ENCODE measurements around the gene PDLIM7.
A peak's percentile ranks its signal among the peaks of the same experiment; 100 is the strongest.

The PDLIM7 gene

DNA sequence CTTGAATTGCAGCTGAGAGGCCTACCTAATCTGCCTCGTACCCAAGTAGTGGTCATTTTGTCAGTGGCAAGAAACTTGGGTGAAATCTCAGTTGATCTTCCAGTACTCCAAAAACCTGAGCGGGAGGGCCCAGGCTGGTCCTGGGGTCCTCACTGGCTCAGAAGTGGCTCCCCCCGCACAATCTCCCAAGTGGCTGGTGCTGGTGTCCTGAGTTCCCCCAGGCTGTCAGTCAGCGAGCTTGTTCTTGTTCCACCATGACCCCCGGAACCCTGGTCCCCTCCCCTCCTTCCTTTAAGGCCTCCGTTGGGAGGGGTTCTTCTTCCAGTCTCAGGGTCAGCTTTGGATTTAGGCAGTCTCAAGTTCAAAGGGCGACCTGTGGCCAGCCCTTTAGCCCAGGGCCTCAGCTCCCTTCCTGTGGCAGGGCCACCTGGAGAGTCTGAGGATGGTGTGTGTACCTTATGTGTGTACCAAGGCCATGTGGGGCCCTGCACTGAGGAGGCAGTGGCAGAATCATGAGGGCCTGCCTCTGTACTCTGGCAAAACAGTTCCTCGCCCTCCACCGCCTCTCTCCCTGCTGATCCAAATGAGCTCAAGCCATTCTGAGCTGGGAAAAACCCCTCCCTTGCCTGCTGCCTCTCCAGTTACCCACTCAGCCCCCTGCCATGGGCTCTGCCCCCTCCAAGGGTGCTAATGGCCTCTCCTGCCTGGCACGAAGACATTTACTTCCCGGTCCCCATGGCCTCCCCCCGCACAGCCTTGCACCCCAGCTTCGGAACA, 19.5 kb downstream of the PDLIM7 start:
- ChIA-PET POLR2A (interaction anchor here (0.8 to 15.8 kb wide), 7 partner anchors 14 to 88 kb away, joined by 3 to 401 read pairs (median 3); partner anchors contain the start of gene PDLIM7), CTCF (interaction anchor here (1.1 to 16.8 kb wide), 3 partner anchors 18 to 74 kb away, joined by 4 to 261 read pairs (median 168); partner anchors contain the start of gene PDLIM7)
- no peak for DNase-seq (ENCODE audit: low read depth, low spot score)
- H3K4me3 ChIP-seq (ENCODE audit: low read depth, low read length), result no peak overlapping the region
- TF ChIP-seq, protein P1, sequence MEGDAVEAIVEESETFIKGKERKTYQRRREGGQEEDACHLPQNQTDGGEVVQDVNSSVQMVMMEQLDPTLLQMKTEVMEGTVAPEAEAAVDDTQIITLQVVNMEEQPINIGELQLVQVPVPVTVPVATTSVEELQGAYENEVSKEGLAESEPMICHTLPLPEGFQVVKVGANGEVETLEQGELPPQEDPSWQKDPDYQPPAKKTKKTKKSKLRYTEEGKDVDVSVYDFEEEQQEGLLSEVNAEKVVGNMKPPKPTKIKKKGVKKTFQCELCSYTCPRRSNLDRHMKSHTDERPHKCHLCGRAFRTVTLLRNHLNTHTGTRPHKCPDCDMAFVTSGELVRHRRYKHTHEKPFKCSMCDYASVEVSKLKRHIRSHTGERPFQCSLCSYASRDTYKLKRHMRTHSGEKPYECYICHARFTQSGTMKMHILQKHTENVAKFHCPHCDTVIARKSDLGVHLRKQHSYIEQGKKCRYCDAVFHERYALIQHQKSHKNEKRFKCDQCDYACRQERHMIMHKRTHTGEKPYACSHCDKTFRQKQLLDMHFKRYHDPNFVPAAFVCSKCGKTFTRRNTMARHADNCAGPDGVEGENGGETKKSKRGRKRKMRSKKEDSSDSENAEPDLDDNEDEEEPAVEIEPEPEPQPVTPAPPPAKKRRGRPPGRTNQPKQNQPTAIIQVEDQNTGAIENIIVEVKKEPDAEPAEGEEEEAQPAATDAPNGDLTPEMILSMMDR (IDR thresholded peaks at IDR 0.05; ENCODE audit: insufficient read depth, low read length, missing control alignments), result no peak

DNA sequence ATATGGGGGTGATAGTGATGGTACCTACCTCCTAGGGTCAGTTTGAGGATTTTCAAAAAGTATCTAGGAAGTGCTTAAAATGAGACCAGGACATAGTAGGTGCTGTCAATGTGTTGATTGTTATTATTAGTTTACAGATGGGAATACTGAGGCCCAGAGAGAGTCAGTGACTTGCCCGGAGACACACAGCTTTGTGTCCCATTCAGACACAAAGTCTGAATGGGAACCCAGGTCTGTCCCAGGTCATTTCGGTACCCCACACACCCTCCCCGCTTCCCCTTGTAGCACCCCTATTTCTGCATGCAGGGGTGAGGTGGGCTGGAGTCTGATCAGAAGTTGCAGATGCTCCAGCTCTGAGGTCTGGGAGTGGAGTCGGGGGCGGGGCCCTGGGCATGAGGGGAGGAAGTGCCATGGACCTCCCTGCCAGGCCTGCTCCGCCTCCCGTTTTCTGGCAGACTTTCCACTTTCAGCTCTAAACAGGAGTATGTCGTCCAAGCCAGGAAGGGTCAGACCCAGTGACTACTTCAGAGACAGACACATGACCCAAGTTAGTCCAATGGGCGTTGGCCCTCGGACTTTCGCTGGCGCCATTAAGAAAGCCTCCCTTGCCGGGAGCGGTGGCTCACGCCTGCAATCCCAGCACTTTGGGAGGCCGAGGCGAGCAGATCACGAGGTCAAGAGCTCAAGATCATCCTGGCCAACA, 20.7 kb downstream of the PDLIM7 start:
- POLR2A ChIA-PET, result interaction anchor here (0.7 to 15.8 kb wide), 6 partner anchors 8 to 75 kb away, joined by 3 to 401 read pairs (median 4); partner anchors contain the start of genes DDX41 and PDLIM7
- DNase-seq (ENCODE audit: low read depth, low spot score), result no peak
- TF ChIP-seq, protein P1 (IDR thresholded peaks at IDR 0.05; ENCODE audit: insufficient read depth, low read length, missing control alignments), result no peak
- CTCF ChIA-PET, result interaction anchor here (11.7 to 16.8 kb wide), 2 partner anchors 19 to 21 kb away, joined by 168 to 261 read pairs; partner anchors contain the start of gene PDLIM7
- no peak overlapping the region for H3K4me3 ChIP-seq (ENCODE audit: low read depth, low read length)

DNA sequence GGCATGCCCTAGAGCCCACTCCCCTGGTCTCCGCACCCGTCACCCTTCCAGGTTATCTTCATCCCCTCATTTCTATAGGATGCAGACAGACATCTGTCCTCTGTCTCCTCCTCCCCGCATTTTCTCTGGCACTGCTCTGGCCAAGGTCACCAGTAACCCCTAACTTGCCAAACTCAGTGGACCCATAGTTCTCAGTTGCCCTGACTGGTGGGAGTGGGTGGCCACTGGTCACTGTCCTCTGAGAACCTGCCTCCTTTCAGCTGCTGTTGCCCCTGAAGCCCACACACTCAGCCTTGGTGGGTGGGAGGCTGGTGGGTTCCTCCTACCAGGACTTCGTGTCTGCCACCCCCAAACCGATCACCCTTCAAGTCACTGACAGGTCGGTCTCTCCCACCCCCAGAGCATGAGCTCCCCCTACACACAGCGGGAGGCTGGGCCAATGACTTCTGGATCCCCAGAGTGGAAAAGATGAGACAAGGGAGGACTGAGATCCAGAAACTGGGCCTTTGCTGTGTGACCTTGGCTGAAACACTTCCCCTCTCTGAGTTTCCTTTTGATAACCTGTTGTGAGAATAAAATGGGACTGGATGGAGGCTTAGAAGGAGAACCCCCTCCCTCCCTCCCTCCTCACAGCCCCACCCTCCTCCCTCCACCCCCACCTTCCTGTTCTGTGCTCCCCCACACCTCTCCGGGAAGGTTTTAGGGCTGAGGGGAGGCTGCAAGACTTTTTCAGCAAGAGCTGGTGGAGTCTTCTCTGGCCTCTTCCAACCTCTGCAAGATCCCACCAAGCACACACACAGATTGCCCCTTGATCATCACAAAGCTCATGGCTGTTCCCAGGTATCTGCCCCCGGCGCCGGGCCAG, 21.6 kb downstream of the PDLIM7 start:
- no peak overlapping the region for H3K4me3 ChIP-seq (ENCODE audit: low read depth, low read length)
- TF ChIP-seq, protein P1 (IDR thresholded peaks at IDR 0.05; ENCODE audit: insufficient read depth, low read length, missing control alignments), result no peak
- POLR2A ChIA-PET, result interaction anchor here (1.2 to 15.8 kb wide), 3 partner anchors 18 to 74 kb away, joined by 3 to 401 read pairs (median 4); partner anchors contain the start of genes DDX41 and PDLIM7
- CTCF ChIA-PET, result interaction anchor here (11.7 to 16.8 kb wide), 2 partner anchors 20 kb away, joined by 168 to 261 read pairs; partner anchors contain the start of gene PDLIM7
- no peak for DNase-seq (ENCODE audit: low read depth, low spot score)

DNA sequence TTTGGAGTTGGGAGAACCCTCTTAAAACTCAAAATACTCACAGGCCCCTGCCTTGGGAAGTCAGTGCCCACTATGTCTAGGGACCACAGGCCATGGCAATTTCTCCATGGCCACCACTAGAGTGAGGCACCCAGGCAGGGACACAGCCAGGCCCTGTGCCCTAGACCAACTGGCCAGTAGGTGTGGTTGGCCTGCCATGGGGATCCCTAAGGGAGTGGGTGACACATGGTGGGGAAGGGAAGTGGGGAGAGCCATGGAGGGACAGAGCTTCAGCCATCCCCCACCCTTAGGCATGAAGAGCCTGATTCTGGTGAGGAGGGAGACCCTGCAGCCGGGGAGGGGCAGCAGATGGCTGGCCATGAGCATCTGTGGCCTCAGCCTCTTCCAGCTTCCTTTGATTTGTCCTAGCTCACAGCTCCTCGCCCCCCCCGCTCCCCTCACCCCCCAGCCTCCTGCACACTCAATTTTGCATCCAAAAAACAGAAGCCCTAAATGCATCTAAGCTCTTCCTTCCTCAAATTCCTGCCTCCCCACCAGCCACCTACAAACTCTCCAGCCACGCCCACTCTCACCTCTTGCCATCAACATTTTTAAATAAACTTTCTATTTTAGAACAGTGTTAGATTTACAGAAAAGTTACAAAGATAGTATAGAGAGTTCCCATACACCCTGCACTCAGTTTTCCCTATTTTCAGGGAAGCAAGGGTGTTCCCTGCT, 22.4 kb downstream of the PDLIM7 start:
- CTCF ChIA-PET, result interaction anchor here (11.7 to 16.8 kb wide), 2 partner anchors 19 to 21 kb away, joined by 168 to 261 read pairs; partner anchors contain the start of gene PDLIM7

DNA sequence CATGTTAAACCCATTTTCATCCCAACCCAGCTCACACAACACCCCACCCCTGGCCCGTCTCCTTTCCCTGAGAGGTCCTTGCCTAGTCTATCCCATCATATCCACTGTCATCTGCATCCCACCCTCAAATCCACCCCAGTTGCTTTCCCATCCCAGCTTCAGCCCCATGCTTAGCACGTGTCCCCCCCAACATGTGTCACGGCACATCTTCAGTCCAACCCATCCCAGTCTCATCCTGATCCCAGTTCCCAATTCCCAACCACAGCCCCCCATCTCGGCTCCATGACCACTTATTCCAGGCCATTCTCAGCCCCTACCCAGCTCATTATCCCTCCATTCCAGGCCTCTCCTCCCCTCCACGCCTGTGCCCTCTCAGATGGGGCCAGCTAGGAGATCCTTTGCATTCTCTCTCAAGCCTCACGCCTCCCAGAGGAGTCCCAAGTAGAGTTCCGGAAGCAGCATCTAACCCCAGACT, 23.4 kb downstream of the PDLIM7 start:
- ChIA-PET CTCF (interaction anchor here (1.1 to 16.8 kb wide), 3 partner anchors 19 to 70 kb away, joined by 4 to 261 read pairs (median 168); partner anchors contain the start of gene PDLIM7), POLR2A (interaction anchor here (0.9 to 15.8 kb wide), 4 partner anchors 10 to 20 kb away, joined by 3 to 401 read pairs (median 4); partner anchors contain the start of gene PDLIM7)
- peak overlapping the region; percentile 37 for H3K4me3 ChIP-seq (ENCODE audit: low read depth, low read length)
- no peak for DNase-seq (ENCODE audit: low read depth, low spot score)
- TF ChIP-seq, protein P1 (IDR thresholded peaks at IDR 0.05; ENCODE audit: insufficient read depth, low read length, missing control alignments), result no peak

More for the DNA sequence above, 22.4 kb downstream of the PDLIM7 start:
- DNase-seq (ENCODE audit: low read depth, low spot score), result no peak
- H3K4me3 ChIP-seq (ENCODE audit: low read depth, low read length), result no peak overlapping the region
- POLR2A ChIA-PET, result interaction anchor here (15.8 kb wide), 1 partner anchor 19 kb away, joined by 401 read pairs; the partner anchor contains the start of gene PDLIM7
- TF ChIP-seq, protein P1 (IDR thresholded peaks at IDR 0.05; ENCODE audit: insufficient read depth, low read length, missing control alignments), result no peak
